ENCODE data around the gene LINGO4. TPM values are rescaled to one million over a fixed set of nuclear protein-coding genes. Genes with fewer than 3 reads are reported as not detected.

LINGO4 gene
- total and polyA plus RNA-seq, 2 of the 13 experiments (the other 11 are each of a cell fraction or from before 2014, with no cell fraction given) = 0.02 to 0.05 TPM

- TF ChIP-seq THAP9 (CRISPR knock-in tag; IDR thresholded peaks at IDR 0.05; ENCODE audit: borderline replicate concordance) = no peak; the same call in 1 of the 2 replicates
- TF ChIP-seq ZNF720 (CRISPR knock-in tag; IDR thresholded peaks at IDR 0.05) = no peak
- TF ChIP-seq MAFG (CRISPR knock-in tag; IDR thresholded peaks at IDR 0.05) = no peak
- no peak for TF ChIP-seq GFI1 (CRISPR knock-in tag; IDR thresholded peaks at IDR 0.05; ENCODE audit: borderline replicate concordance)
- no peak for TF ChIP-seq SATB2 (CRISPR knock-in tag; IDR thresholded peaks at IDR 0.05)
- peak; percentile 8; the same call in 1 of the 2 replicates for TF ChIP-seq ZNF451 (CRISPR knock-in tag; IDR thresholded peaks at IDR 0.05)
- TF ChIP-seq ZNF598 (CRISPR knock-in tag; IDR thresholded peaks at IDR 0.05; ENCODE audit: borderline replicate concordance) = no peak
- no peak for TF ChIP-seq ZNF629 (CRISPR knock-in tag; conservative IDR thresholded peaks at IDR 0.05)
- TF ChIP-seq ZBTB39 (CRISPR knock-in tag; IDR thresholded peaks at IDR 0.05) = no peak
- no peak for TF ChIP-seq SUZ12 (IDR thresholded peaks at IDR 0.05; ENCODE audit: low read depth, low read length)
- no peak for TF ChIP-seq HDAC2 (CRISPR knock-in tag; IDR thresholded peaks at IDR 0.05)
- TF ChIP-seq MTF1 (CRISPR knock-in tag; IDR thresholded peaks at IDR 0.05) = no peak
- no peak for TF ChIP-seq SETDB1 (CRISPR knock-in tag; IDR thresholded peaks at IDR 0.05; ENCODE audit: borderline replicate concordance)
- TF ChIP-seq ZMYM4 (CRISPR knock-in tag; IDR thresholded peaks at IDR 0.05) = no peak
- no peak for TF ChIP-seq NFKBIZ (CRISPR knock-in tag; IDR thresholded peaks at IDR 0.05)
- no peak for TF ChIP-seq RAD51 (IDR thresholded peaks at IDR 0.05; ENCODE audit: borderline replicate concordance)
- TF ChIP-seq ZNF562 (CRISPR knock-in tag; IDR thresholded peaks at IDR 0.05; ENCODE audit: borderline replicate concordance) = no peak
- TF ChIP-seq ZNF33B (CRISPR knock-in tag; IDR thresholded peaks at IDR 0.05) = no peak
- TF ChIP-seq HINFP (CRISPR knock-in tag; IDR thresholded peaks at IDR 0.05; ENCODE audit: low read depth) = no peak
- TF ChIP-seq ZSCAN21 (CRISPR knock-in tag; IDR thresholded peaks at IDR 0.05; ENCODE audit: borderline replicate concordance) = 0 out of 2 replicates have a peak, but pooled peaks have one; percentile 11
- no peak for TF ChIP-seq DDIT3 (CRISPR knock-in tag; IDR thresholded peaks at IDR 0.05)
- no peak for TF ChIP-seq U2AF1 (optimal IDR thresholded peaks at IDR 0.05; ENCODE audit: low read depth, low read length)
- TF ChIP-seq ZNF775 (CRISPR knock-in tag; IDR thresholded peaks at IDR 0.05; ENCODE audit: borderline replicate concordance) = 0 out of 2 replicates have a peak, but pooled peaks have one; percentile 64
- TF ChIP-seq ATM (IDR thresholded peaks at IDR 0.05; ENCODE audit: borderline replicate concordance) = no peak
These were observed 26.0 kb upstream of the LINGO4 start (continued) for GRCh38 chr1:151831256-151831591.

Measured in HepG2 (cell line).